DMS114 treated with DMSO at 0.1 percent for 48 hours (cell line): ENCODE measurements around the gene CARMIL1.
"Not testable (repeated sequence)": the region's sequence is repeated elsewhere in the genome, so short reads cannot be mapped to it uniquely, and the experiment has no call there.

ENCODE experiments used
- DNase-seq: peaks from one replicate; lab custom pipeline; 2025; ENCODE audit not compliant: unreplicated experiment; lab: John Stamatoyannopoulos, UW

CARMIL1 gene

DNA sequence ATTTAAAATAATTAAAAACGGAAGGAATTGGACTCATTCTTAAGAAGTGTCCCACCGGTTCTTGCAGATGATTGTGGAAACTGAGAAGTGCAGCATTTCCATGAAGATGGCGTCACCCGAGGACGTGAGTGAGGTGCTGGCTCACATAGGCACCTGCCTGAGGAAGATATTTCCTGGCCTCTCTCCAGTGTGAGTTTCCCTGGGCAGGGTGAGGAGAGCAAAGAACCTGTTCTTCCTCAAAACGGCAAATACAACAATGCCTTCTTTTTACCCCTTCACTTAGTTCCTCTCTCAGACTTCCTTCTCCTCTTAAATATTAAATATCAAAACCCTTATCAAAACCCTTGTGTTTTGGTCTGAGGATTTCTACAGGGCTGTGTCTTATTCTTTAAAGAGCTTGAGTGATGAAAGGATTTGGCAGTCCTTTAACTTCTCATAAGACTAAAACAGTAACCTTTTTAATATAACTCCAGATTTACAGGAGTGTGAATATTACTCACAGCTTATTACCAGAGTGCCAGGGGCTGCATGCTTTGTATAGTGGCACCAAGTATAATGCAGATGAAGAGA, 156.3 kb downstream of the CARMIL1 start:
- DNase-seq: no peak

GRCh38 chr6:25436760-25437159, 157.6 kb downstream of the CARMIL1 start:
- DNase-seq: no peak

- no peak for DNase-seq
Measured at GRCh38 chr6:25439368-25439767, 160.2 kb downstream of the CARMIL1 start.

DNA sequence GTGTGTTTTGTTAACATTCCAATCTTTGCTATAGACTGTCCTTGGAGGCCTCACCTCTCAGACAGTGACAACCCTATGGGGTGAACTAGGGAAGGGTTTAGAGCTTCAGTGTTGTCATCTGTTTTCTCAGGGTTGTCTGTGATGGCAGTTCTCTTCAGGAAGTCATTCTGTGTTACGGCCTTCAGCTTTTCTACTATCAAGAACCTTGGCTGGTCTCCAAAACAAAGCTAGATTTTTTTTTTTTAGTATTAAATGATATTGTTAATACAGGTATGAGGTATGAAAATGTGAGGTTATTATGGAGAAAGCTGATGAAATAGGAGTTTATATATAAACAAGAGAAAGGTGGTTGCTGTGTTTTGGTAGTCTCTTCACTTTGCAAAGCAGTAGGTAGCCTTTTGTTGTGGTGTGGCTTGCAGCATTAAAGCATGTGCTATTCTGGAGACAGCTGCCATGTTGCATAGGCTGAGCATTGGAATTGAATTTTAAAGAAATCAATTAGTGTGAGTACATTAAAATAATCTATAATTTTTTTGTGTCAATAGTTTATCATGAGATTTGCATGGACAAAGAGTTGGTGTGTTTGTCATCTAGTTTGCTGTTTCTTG, 162.6 kb downstream of the CARMIL1 start:
- DNase-seq: no peak

DNA sequence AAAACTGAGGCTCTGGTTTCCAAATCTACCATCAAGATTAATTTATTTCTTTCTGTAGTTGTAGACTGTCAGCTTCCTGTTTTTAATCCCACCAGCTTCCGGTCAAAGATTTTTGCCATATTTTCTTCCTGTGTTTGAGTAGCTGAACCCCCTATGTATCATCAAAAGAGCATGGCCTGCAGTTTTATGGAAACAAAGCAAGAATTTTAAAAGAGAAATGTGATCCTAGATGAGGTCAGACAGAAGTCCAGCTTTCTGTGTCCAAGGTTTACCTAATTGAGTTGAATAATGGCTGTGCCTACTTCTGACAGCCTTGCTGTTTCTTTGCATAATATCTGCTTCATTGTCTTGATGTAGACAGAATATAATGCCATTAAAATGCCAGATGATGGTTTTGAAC, 163.7 kb downstream of the CARMIL1 start:
- DNase-seq: no peak

DNA sequence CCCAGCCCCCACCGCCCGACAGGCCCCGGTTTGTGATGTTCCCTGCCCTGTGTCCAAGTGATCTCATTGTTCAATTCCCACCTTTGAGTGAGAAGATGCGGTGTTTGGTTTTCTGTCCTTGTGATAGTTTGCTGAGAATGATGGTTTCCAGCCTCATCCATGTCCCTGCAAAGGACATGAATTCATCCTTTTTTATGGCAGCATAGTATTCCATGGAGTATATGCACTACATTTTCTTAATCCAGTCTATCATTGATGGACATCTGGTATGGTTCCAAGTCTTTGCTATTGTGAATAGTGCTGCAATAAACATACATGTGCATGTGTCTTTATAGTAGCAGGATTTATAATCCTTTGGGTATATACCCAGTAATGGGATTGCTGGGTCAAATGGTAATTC, 165.3 kb downstream of the CARMIL1 start:
- not testable (repeated sequence) for DNase-seq

- DNase-seq: no peak
Measured at GRCh38 chr6:25446830-25447569, 167.8 kb downstream of the CARMIL1 start.

- DNase-seq: no peak
Measured at GRCh38 chr6:25447570-25447929, 168.4 kb downstream of the CARMIL1 start.

GRCh38 chr6:25448965-25449538, 169.9 kb downstream of the CARMIL1 start:
- DNase-seq: no peak

- DNase-seq: no peak
Measured at GRCh38 chr6:25449774-25450173, 170.6 kb downstream of the CARMIL1 start.

DNA sequence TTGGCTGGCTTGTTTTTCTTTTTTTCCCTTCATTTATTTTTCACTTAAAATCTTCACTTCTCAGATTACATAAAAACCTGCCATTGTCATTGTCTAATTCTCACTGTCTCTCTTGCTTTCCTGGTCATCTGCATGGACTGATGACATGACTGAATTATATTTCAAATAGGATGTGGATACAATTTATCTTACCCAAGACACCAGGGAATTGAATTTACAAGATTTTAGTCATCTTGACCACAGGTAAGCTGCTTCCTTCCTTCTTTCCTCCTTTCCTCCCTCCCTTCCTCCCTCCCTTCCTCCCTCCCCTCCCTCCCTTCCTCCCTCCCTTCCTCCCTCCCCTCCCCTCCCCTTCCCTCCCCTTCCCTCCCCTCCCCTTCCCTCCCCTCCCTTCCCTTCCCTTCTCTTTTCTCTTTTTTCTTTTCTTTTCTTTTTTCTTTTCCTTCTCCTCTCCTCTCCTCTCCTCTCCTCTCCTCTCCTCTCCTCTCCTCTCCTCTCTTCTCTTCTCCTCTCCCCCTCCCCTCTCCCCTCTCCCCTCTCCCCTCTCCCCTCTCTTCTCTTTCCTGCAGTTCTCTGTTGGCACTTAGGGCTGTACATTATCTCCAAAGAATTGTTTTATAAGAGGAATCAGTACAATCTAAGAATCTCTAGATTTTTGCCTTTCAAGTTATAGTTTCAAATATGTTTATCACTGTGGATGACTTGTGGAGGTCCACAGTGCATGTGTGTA, 171.5 kb downstream of the CARMIL1 start:
- DNase-seq: no peak

GRCh38 chr6:25452031-25452430, 172.9 kb downstream of the CARMIL1 start:
- no peak for DNase-seq

DNA sequence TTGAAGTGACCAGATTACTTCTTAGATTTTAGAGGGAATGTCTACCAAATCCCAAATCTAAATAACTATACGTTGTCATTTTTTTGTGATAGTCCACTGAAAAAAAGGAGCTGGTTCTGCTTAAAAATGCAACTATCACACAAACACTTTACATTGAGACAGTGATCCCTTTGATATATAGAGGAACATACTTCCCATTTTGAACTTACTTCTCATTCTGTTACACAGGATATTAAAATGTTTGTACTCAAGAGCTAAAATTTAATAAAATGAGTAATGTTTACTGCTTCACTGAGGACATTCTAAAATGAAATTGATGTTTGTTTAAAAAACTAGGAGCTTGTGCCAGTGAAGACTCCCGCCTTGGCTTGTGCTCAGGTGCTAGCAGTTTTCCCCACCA, 174.1 kb downstream of the CARMIL1 start:
- DNase-seq: no peak

GRCh38 chr6:25454136-25454535, 175.0 kb downstream of the CARMIL1 start:
- DNase-seq: no peak

DNA sequence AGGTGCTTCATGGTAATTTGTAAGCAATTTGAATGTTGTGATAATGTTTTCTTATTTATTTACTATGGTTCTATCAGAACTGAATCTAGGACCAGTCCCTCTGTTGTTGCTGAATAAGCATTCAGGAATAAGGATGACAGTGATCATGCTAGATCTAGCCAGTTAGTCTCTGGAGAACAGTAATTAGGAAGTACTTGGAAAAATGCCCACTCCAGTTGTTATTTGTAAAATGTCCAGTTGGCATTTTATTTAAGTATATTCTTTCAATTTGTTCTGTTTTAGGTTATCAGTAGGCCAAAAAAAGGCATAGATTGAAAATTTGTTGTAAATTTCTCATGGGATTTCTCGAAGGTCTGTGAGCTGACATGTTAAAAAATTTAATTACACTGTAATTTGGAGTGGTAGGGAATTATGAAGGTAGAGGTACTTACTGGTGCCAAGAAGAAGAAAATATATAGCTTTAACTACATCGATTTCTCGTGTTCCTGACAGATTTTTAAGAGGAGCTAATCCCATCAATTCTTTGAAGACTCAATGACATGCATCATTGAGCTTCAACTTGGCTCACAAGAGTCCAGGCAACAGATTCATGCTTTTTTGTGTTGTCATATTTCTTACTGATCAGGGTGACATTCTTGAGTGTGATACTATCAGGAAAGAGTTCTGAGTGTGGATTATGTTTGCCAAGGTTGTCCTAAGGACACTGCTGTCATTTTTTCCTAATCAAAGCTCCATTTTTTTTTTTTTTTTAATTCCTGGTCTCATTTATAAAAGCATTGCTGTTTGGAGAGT, 177.3 kb downstream of the CARMIL1 start:
- no peak for DNase-seq

GRCh38 chr6:25457516-25457915, 178.3 kb downstream of the CARMIL1 start:
- no peak for DNase-seq

DNA sequence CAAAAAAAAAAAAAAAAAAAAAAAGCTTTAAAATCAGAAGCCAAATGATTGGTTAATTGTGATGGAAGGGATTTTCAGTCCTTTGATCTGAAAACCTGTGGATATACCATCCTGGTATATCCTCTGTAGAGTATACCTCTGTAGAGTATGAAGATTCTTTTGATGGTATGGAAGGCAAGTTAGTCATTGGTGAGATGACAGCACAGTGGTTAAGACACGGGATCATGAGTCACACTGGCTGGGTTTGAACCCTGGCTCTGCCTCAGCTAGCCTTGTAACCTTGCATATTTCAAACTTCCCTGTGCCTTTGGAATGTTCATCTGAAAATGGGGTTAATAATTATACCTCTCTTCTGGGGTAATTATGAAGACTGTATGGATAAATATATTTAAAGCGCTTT, 179.3 kb downstream of the CARMIL1 start:
- no peak for DNase-seq

DNA sequence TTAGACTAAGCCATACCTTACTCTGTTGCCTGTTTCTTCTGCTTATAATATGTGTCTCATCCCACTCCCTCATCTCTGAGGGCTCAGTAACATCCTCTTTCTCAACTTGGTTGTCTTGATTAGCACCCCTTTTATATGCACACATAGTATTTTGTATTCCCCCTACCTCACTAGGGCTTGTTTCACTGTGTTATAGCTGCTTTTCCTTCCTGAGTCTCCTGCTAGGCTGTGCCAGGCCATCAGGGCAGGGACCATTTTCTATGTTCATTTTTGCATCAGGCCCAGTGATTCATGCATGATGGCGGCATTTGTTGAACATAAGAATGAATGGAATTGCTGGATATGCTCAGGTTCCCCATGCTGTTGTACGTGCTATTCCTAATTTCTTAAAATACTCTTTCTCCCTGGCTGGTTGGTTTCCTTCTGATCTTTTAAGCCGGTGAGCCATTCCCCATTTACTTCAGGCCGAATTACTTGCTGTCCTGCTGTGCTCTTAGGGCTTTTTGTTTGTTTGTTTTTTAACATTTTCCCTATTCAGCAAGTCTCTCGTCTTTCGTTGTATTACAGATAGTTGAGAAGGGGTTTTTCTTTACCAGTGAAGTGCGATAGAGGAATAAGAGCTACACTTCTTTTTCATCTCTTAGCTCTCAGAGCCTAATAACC, 183.2 kb downstream of the CARMIL1 start:
- DNase-seq: no peak

GRCh38 chr6:25463441-25463840, 184.3 kb downstream of the CARMIL1 start:
- no peak for DNase-seq

- no peak for DNase-seq
Measured at GRCh38 chr6:25464225-25464624, 185.1 kb downstream of the CARMIL1 start.
